Measurements from ENCODE around the gene ADH1C.

Gene ADH1C

GRCh38 chr4:99293357-99293756 is 59.2 kb downstream of the ADH1C start:
- no peak for DNase-seq

- DNase-seq = no peak
These were observed 61.4 kb downstream of the ADH1C start, which contains the start of gene ADH1A for GRCh38 chr4:99290848-99291786. Gene ADH1A, minus strand, starts transcription at chr4:99290985. Its CDS starts 71 bp downstream, at chr4:99290914.
